NCI-H187 (cell line): ENCODE measurements around the gene STXBP6.

Source experiments
- DNase-seq, 2 experiments: peaks; one replicate each; lab custom pipeline; 2025; lab: John Stamatoyannopoulos, UW

STXBP6 gene

DNA sequence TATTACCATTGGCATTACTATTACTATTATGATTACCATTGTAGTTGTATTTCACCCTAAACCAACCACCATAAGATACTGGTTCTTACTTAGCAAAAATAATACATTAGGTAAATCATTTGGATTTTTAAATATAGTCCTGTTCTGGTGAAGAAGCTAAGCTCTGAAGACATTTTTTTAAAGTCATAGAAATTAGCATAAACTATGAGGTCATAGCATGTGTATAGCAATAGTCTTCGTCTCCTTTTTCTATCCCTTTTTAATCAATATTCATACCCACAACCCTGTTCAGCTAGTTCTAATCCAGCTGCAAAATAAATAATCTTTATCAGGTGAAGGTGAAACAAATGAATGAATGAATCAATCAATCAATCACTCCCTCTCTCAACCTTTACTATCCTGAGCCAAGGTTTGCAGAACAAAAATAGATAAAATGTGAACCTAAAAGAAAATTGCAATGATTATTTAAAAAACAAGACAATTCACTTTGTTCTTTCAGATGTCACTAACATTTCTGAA is 134.5 kb downstream of the STXBP6 start:
- no peak for DNase-seq

- DNase-seq: no peak
Measured at GRCh38 chr14:24913746-24914145, 136.2 kb downstream of the STXBP6 start.

GRCh38 chr14:24913021-24913420 is 136.9 kb downstream of the STXBP6 start:
- no peak for DNase-seq

DNA sequence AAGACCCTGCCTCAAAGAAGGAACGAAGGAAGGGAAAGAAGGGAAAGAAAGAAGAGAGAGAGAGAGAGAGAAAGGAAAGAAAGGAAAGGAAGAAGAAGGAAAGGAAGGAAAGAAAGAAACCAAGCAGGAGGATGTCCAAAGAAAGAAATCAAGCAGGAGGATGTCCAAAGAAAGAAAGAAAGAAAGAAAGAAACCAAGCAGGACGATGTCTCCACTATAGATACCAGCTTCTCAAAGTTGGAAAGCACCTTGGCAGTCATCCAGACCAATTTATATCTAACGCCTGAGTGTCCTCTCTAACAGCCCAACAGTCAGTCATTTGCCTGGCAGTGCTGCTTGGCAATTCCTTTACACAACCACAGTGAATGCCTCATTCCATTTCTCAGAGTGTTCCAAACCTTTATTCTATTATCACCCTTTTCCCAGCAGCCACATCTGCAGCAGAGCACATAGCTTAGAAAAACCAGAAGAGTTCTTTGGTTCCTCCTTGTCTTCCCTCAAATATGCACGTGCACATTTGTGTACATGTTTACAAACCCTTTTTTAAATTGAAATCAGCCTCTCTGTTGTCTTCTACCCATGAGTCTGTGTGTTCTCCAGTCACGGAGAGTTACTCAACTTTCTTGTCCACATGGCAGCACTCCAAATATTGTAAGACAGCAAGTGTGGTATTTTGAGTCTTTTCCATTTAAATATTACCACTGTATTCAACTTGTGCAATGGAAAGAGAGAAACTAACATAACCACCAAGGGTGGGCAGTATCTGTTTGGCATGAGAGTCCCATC is 138.4 kb downstream of the STXBP6 start:
- no peak for DNase-seq

DNA sequence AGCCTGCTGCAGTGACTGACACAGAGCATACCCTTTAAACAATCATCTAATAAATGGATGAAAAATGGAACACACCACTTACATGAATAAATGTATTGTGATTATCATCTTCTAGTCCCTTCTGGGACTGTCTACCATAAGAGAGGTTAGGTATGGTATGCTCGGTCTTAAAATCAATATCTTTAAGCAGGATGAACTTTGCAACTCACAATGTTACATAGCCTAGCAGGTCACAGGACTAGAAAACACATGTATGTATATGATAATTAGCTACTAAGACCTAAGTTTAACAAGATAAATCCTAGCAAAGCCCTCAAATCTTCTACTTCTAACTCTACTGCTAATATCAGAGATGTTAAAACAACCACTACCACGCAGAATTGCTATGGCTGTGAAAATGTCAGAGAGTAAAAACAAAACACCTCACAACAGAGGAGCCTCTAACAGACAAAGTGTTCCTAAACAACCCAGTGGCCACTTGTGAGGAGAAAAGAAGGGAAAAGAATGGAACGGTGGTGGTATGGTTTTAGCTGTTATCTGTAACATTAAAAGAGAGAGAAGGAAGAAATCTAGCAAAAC is 139.4 kb downstream of the STXBP6 start:
- no peak for DNase-seq

GRCh38 chr14:24909523-24910302 is 140.2 kb downstream of the STXBP6 start:
- no peak for DNase-seq

DNA sequence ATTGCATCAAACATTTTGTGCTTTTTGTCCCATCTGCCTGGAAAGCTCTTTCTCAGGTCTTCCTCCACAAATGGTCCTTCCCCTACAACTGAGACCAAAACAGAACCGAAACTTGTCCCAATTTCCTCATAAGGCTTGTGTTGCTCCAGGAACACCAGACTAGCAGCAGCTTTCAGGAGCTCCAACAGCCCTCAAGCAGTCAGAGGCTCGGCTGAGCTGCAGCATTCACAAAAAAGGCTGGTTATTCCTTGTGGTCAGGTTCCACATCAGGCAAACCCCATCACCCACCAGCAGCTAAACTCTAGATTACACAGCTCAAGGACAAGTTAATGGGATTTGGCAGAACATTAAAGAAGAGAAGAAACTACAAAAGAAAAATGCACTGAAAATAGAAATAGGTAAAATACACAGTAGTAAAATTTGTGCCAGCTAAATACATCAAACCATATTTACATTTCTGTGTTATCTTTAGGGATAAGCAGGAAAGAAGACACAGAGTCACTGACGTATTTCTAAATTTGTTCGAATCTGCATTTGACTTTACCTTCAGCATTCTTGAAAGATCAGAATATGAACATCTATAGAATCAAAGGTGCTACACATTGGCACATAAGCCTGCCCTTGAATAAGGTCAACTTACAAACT is 141.2 kb downstream of the STXBP6 start:
- DNase-seq: no peak

DNA sequence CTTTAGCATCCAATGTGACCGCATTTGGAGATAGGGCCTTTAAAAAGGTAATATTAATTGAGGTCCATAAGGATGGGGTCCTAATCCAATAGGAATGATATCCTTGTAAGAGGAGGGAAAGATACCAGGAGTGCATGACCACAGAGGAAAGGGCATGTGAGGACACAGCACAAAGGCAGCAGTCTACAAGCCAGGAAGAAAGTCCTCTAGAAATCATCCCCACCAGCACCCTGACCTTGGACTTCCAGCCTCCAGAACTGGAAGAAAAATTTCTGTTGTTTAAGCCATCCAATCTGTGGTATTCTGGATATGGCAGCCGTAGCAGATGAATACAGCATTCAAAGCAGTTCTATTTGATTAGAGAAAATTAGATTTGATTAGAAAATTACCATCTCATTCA is 145.4 kb downstream of the STXBP6 start:
- no peak for DNase-seq

DNA sequence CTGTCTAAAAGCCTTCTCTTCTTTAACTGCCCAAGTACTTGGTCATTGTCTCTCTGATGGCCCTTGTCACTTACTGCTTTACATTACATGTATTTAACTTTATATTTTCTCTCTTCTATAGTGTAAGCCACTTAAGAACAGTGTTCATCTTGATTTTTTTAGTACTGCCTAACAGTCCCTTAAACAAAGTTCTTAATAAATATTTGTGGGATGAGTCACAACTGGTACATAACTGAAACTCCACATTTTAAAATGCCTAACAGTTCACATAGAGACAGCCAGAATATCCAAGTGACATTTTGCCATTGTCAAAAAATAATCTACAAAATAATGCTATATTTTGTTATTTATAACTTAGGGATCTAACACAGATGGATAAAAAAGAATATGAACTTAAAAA is 146.6 kb downstream of the STXBP6 start:
- DNase-seq: no peak

DNA sequence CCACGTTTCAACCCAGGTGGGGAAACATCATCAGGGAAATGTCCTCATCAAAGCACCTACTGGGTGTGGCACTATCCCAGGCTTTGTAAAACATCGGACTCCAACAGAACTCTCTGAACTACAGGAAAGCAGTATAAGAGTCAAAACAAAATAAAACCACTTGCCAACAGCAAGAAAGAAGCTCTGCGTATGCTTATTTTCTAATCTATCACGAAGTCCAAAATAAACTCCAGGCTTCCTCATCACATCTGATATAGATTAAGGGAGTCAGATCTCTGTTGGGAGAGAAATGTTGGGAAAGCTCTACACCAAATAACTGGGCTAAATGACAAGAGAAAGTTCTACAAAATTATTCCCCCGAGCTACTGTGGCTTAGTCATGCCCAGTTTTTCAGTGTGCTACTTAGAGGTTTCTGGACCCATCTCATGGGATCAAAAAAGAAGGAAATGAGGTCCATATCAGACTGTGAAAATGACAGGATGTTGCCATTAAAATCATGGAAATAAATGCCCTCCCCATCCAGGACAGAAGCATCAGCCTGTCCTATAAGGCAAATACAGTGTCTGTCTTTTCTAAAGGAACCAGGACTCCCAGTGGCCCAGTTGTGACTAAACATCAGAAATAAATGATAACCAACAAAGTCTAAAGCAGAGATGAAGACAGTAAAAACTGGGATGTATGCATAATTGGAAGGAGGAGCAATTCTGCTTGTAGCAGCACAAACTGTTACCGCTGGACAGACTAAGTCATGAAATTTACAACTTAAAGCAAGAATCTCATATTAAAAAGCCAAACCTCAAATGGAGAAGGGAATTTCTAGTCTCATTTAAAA is 149.5 kb downstream of the STXBP6 start:
- DNase-seq: no peak

DNA sequence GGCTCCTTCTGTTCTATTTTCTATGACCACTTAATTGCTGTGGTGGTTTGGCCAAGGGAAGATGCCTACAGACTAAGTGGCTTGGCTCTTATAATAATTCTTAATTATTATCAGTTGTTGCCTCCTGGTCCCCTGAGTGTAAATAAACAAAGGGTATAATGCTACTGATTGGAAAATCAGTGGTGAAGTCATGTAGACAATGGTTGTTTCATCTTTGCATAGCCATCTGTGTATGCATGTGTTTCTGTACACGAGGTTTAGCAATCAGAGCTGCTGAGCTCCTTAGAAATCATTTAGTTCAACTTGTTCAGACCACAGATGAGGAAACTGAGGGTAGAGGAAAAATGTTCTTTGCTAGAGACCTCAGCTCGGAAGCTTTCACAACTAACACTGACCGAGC is 152.2 kb downstream of the STXBP6 start:
- no peak for DNase-seq

DNA sequence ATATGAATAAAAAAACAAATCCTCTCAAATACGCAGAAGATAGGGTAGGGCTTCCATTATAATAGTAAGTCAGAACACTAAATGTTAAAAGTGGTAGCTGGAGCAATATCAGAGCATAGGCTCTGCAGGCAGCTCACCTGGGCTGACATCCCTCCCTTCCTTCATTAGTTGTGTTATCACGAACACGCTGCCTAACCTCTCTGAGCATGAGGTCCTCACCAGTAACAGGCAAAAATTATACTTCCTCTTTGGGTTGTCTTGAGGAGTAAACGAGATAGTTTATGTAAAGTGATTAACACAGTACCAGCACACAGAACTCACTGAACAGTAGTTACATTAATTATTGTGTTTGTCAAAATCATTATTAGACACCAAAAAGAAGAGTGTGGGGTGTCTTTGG is 154.3 kb downstream of the STXBP6 start:
- no peak for DNase-seq

DNA sequence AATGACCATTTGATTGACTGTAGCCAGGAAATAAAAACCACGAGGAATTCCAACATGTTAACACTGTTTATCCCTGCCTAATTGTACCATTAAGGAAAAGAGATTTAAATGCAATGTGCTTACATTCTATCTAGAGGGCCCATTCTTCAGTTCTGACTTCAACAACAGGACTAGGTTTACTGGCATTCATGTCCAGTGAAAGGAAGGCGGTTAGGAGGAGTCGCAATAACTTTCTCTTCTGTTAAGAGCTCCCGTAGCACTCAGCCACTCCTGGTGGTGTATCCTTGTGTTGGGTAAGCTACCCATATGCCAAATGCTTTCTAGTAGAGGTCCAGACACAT is 154.7 kb downstream of the STXBP6 start:
- no peak for DNase-seq

- no peak for DNase-seq
Measured at GRCh38 chr14:24894583-24895242, 155.2 kb downstream of the STXBP6 start.

- DNase-seq: no peak
Measured at GRCh38 chr14:24892497-24893051, 157.4 kb downstream of the STXBP6 start.

- DNase-seq: no peak
Measured at GRCh38 chr14:24891987-24892496, 157.9 kb downstream of the STXBP6 start.

GRCh38 chr14:24890716-24891115 is 159.2 kb downstream of the STXBP6 start:
- no peak for DNase-seq

GRCh38 chr14:24889843-24890242 is 160.1 kb downstream of the STXBP6 start:
- DNase-seq: no peak

DNA sequence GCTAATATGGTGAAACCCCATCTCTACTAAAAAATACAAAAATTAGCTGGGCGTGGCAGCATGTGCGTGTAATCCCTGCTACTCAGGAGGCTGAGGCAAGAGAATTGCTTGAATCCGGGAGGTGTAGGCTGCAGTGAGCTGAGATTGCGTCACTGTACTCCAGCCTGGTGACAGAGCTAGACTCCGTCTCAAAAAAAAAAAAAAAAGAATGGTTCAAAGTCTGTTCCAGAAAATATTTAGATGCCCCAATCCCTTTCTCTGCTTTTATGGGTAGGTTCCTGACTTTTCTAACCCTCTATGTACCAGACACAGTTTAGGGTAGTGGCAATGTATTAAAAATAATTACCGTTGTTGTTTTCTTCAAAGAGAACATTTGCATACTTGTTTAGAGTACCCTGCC is 161.4 kb downstream of the STXBP6 start:
- DNase-seq: no peak

DNA sequence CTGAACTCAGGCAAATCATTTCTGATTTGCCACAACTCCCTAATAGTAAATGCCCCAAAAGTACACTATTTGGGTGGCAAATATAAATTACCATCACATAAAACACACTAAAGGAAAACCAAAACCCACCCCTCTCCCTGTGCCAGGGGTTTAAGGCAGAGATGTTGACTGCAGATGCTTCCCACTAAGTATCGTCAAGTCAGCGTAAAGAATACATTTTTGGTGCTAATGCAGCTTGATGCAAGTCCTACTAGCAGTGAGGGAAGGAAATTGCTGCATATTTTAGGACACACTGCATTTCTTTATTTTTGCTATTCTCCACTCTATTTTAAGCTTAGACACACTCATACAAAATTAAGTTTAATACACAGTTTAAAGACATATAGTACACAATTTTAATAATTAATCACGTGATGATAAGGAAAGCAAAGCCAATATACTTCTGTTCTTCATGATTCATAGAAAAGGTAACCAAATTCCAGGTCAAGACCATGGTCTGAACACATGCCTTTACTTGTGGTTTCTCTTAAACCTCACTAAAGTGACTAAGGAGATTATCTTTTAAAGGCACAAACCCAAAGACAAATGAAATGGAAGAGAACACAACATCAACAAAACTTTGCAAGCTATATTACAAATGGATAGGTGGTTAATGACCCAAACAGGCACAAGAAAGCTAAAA is 162.2 kb downstream of the STXBP6 start:
- no peak for DNase-seq
